G401.6 (cell line): Measurements from ENCODE around the gene NCAPG.
A peak's percentile ranks its signal among the peaks of the same experiment; 100 is the strongest.
"Not testable (repeated sequence)": the region's sequence is repeated elsewhere in the genome, so short reads cannot be mapped to it uniquely, and the experiment has no call there.

Source experiments
- FAIRE-seq: peaks from 2 replicates; lab custom pipeline; 2012; peaks lifted over from hg19 to GRCh38; lab: Jason Lieb, UNC

NCAPG gene

GRCh38 chr4:17797808-17798207, 13.0 kb upstream of the NCAPG start:
- no peak for FAIRE-seq

GRCh38 chr4:17805580-17806155, 5.1 kb upstream of the NCAPG start:
- FAIRE-seq = no peak

GRCh38 chr4:17807446-17807845, 3.3 kb upstream of the NCAPG start:
- no peak for FAIRE-seq

DNA sequence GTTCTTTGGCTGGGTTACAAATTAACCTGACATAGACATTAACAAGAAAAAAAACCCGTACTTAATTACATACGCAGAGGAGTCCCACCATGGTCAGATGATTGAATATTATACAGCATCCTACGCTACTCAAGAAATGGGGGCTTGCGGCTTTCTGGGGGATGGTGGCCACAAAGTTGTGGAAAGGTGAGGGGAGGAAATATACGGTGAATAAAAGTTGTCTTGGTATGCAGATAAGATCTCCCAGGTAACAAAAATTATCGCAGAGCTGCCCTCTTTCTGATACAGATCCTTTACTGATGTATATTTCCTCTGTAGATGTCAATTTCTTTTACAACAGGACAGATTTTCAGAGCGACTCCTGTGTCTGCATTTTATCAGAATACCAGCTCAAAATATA, 1.1 kb upstream of the NCAPG start:
- FAIRE-seq = no peak

- no peak for FAIRE-seq
Measured at GRCh38 chr4:17811078-17811603, 362 bp downstream of the NCAPG start.

DNA sequence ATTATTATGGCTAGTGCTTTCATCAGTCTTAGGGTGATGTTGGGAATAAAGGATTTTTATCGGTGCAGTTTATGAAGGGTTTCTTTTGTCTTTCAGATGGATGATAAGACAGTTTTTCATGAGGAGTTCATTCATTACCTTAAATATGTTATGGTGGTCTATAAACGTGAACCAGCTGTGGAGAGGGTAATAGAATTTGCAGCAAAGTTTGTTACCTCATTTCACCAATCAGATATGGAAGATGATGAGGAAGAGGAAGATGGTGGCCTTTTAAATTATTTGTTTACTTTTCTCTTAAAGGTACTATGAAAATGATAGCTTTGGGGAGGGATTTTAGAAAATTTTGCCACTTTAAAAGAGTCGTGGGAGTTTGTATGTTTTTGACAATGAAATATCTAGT, 1.3 kb downstream of the NCAPG start:
- no peak for FAIRE-seq

DNA sequence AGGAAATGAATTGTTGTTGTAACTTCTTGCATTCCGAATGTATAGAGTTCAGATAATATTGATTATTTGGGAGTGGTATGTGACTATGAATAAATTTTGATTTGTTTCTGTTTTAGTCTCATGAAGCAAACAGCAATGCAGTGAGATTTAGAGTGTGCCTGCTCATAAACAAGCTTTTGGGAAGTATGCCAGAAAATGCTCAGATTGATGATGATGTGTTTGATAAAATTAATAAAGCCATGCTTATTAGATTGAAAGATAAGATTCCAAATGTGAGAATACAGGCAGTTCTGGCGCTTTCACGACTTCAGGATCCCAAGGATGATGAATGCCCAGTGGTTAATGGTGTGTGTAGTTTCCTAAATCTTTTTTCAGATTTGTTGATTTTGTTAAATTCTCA, 2.0 kb downstream of the NCAPG start:
- no peak for FAIRE-seq

DNA sequence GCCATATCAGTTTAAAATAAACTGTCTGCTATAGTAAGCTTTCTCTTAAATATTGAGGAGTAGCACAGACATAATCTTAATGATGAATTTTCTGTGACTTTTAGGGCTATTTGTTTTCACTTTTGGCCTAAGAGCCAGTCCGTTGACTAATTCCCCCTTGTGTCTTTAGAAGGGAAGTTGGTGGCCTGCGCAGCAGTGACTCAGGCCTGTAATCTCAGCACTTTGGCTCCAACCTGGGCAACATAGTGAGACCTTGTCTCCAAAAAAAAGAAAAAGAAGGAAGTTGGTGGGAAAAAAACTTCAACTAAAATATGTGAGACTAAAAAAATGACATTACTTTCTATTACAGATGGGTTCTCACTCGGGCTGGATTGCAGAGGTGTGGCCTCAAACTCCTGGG, 3.4 kb downstream of the NCAPG start:
- FAIRE-seq = no peak

- FAIRE-seq = no peak
Measured at GRCh38 chr4:17816142-17816541, 5.4 kb downstream of the NCAPG start.

DNA sequence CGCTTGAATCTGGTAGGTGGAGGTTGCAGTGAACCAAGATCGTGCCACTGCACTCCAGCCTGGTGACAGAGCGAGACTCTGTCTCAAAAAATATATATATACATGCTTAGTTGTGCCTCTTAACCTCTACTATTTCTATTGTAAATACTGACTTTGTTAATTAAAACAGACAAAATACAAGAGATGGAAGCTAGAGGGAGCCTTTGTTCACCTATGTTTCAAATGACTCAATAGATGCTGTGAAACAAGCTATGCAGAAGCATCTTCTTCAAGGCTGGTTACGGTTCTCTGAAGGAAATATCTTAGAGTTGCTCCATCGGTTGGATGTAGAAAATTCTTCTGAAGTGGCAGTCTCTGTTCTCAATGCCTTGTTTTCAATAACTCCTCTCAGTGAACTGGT, 6.2 kb downstream of the NCAPG start:
- FAIRE-seq = peak; percentile 82

GRCh38 chr4:17823871-17824669, 13.3 kb downstream of the NCAPG start:
- FAIRE-seq = no peak

DNA sequence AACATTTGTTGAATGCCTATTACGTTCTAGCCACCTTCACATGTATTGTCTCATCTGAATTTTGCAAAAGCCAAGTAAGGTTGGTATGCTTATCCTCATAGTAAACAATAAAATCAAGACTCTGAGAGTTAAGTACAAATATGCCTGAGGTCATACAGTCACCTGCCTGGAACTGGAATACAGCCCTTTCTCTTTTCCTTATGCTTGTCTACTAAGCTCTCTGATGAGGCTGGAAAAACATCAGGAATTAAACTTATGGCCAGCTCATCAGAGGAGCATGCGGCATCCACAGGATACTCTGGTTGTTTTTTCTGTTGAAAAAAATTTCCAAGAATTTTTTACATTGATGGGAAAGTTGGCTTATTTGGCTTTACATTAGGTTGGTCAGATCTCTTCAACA, 35.5 kb downstream of the NCAPG start:
- no peak for FAIRE-seq

DNA sequence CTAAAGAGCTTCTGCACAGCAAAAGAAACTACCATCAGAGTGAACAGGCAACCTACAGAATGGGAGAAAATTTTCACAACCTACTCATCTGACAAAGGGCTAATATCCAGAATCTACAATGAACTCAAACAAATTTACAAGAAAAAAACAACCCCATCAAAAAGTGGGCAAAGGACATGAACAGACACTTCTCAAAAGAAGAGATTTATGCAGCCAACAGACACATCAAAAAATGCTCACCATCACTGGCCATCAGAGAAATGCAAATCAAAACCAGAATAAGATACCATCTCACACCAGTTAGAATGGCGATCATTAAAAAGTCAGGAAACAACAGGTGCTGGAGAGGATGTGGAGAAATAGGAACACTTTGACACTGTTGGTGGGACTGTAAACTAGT, 39.5 kb downstream of the NCAPG start:
- not testable (repeated sequence) for FAIRE-seq

DNA sequence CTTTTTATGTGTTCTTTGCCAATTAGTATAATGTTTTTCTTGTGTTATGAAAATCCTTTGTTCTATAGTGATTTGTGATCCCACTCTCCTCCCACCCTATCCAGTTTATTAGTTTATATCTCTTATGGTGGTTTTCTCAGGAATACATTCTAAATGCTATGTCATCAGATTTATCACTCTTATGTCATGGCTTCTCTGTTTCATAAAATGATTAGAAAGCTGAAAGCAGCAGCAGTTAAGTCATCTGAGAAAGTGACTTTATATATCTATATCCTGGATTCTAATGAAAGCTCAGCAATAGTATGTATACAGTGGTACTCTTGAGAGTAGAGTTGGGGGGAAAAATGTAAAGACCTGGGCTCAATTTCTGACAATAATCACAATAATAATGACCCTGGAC, 41.2 kb downstream of the NCAPG start:
- no peak for FAIRE-seq

- no peak for FAIRE-seq
Measured at GRCh38 chr4:17854036-17854435, 43.3 kb downstream of the NCAPG start.

- no peak for FAIRE-seq
Measured at GRCh38 chr4:17859793-17860406, 49.1 kb downstream of the NCAPG start.

DNA sequence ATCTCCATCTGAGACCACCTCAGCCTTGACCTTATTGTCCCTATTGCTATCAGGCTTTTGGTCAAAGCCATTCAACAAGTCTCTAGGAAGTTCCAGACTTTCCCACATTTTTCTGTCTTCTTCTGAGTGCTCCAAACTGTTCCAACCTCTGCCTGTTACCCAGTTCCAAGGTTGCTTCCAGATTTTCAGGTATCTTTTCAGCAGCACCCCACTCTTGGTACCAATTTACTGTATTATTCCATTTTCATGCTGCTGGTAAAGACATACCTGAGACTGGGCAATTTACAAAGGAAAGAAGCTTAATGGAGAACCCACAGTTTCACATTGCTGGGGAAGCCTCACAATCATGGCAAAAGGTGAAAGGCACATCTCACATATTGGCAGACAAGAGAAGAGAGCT, 51.1 kb downstream of the NCAPG start:
- FAIRE-seq = not testable (repeated sequence)

GRCh38 chr4:17865866-17866363, 55.1 kb downstream of the NCAPG start:
- no peak for FAIRE-seq

GRCh38 chr4:17866810-17867209, 56.0 kb downstream of the NCAPG start:
- FAIRE-seq = no peak

DNA sequence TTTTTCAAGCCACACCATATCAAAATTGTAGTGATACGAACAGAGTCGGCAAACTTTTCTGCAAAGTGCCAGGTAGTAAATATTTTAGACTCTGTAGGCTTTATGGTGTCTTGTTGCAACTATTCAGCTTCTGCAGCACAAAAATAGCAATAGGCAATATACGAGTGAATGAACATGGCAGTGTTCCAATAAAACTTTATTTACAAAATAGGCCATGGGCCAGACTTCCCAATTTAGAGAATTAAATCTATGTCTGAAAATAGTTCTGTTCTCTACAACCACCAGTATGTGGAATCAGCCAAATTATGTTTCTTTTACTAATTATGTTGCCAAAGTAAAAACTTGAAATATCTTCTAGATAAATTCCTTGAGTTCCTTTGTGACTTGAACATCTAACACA, 56.5 kb downstream of the NCAPG start:
- no peak for FAIRE-seq

- FAIRE-seq = no peak
Measured at GRCh38 chr4:17869327-17869726, 58.5 kb downstream of the NCAPG start.

DNA sequence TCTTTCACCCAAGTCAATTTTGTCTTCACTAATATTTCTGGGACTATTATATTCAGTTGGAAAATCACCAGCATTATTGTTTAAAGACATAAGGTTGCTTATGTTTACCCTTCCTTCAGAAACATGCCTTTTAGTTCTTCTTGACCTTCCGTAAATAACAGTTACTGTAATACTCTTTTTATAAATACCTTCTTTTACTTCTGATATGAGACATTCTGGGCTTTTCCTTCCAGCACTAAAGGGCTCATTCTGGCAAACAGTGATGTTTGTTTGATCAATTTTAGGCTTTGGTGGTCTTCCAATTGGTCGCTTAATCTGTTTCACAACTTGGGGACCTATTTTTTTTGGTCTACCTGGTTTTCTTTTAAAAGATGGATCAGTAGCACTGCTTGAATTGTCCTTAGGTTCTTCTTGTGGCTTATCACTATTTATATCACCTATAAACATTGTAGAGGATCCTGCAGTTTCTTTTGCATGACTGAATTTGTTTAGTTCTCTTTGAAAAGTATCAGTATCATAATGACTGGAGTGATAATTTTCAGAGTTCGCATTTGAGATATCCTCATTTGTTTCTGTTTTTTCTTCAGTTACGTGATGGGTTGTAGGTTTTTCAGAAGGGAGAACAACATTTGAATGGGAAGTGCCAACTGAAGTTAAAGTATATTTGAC, 64.8 kb downstream of the NCAPG start:
- no peak for FAIRE-seq

GRCh38 chr4:17876943-17877342, 66.2 kb downstream of the NCAPG start:
- no peak for FAIRE-seq
